T follicular helper cell (primary cell): ENCODE measurements around the gene TRIOBP.

Experiments used
- DNase-seq: peaks from one replicate; pipeline ENCODE4 v3.0.0-alpha.2; 2020; ENCODE audit warnings: low read depth

TRIOBP gene

GRCh38 chr22:37731804-37732471 lies 35.1 kb downstream of the TRIOBP start:
- DNase-seq = no peak

GRCh38 chr22:37732699-37733607 lies 36.1 kb downstream of the TRIOBP start:
- DNase-seq = no peak

GRCh38 chr22:37733625-37734401 lies 37.0 kb downstream of the TRIOBP start:
- no peak for DNase-seq

- DNase-seq = no peak
These were observed 37.5 kb downstream of the TRIOBP start for GRCh38 chr22:37734402-37734700.

GRCh38 chr22:37734964-37735451 lies 38.2 kb downstream of the TRIOBP start:
- DNase-seq = no peak

GRCh38 chr22:37739035-37739434 lies 42.2 kb downstream of the TRIOBP start:
- DNase-seq = no peak

- no peak for DNase-seq
These were observed 42.8 kb downstream of the TRIOBP start for GRCh38 chr22:37739611-37740049.

- no peak for DNase-seq
These were observed 43.8 kb downstream of the TRIOBP start for GRCh38 chr22:37740455-37741311.

GRCh38 chr22:37741312-37741795 lies 44.5 kb downstream of the TRIOBP start:
- DNase-seq = no peak

GRCh38 chr22:37742376-37743171 lies 45.7 kb downstream of the TRIOBP start:
- DNase-seq = no peak

- no peak for DNase-seq
These were observed 47.7 kb downstream of the TRIOBP start for GRCh38 chr22:37744589-37744988.

- peak; percentile 82 for DNase-seq
These were observed 48.9 kb downstream of the TRIOBP start for GRCh38 chr22:37745548-37746365.

GRCh38 chr22:37746366-37747079 lies 49.7 kb downstream of the TRIOBP start:
- no peak for DNase-seq

GRCh38 chr22:37747080-37747714 lies 50.3 kb downstream of the TRIOBP start:
- DNase-seq = no peak

- DNase-seq = no peak
These were observed 50.9 kb downstream of the TRIOBP start for GRCh38 chr22:37747715-37748100.

- DNase-seq = no peak
These were observed 51.8 kb downstream of the TRIOBP start for GRCh38 chr22:37748659-37749058.

- no peak for DNase-seq
These were observed 52.4 kb downstream of the TRIOBP start for GRCh38 chr22:37749226-37749625.

- no peak for DNase-seq
These were observed 53.2 kb downstream of the TRIOBP start for GRCh38 chr22:37749831-37750595.
